RKO (cell line): Measurements from ENCODE around the gene HCFC1.

ENCODE experiments used
- DNase-seq: peaks from one replicate; pipeline ENCODE4 v3.0.0-alpha.2; 2016; ENCODE audit warnings: low spot score

Gene HCFC1

GRCh38 chrX:153956044-153956907 is 15.3 kb downstream of the HCFC1 start:
- no peak for DNase-seq

- DNase-seq: no peak
These were observed 16.3 kb downstream of the HCFC1 start for GRCh38 chrX:153955228-153955732.

GRCh38 chrX:153954558-153955227 is 16.9 kb downstream of the HCFC1 start:
- DNase-seq: no peak

GRCh38 chrX:153953892-153954557 is 17.6 kb downstream of the HCFC1 start:
- no peak for DNase-seq

- DNase-seq: peak; percentile 61
These were observed 18.2 kb downstream of the HCFC1 start for GRCh38 chrX:153953342-153953830.

- no peak for DNase-seq
These were observed 19.1 kb downstream of the HCFC1 start for GRCh38 chrX:153952373-153953026.

GRCh38 chrX:153951683-153952372 is 19.8 kb downstream of the HCFC1 start:
- DNase-seq: no peak

- DNase-seq: no peak
These were observed 21.5 kb downstream of the HCFC1 start for GRCh38 chrX:153950127-153950526.

- DNase-seq: no peak
These were observed 22.5 kb downstream of the HCFC1 start for GRCh38 chrX:153948847-153949805.

GRCh38 chrX:153948002-153948466 is 23.6 kb downstream of the HCFC1 start:
- no peak for DNase-seq

GRCh38 chrX:153947009-153947769 is 24.4 kb downstream of the HCFC1 start:
- DNase-seq: peak; percentile 92

GRCh38 chrX:153945956-153946943 is 25.4 kb downstream of the HCFC1 start:
- DNase-seq: no peak

GRCh38 chrX:153944800-153945150 is 26.8 kb downstream of the HCFC1 start:
- DNase-seq: no peak

GRCh38 chrX:153944140-153944799 is 27.3 kb downstream of the HCFC1 start, which contains the start of gene RENBP:
RENBP (minus strand) TSS chrX:153944643; CDS start chrX:153944610, 33 bp downstream.
- no peak for DNase-seq

- DNase-seq: no peak
These were observed 30.0 kb downstream of the HCFC1 start for GRCh38 chrX:153941336-153942252.

- no peak for DNase-seq
These were observed 32.0 kb downstream of the HCFC1 start for GRCh38 chrX:153939573-153939972.
